H1 (cell line): ENCODE data around the gene DNAJC7. TPM values are rescaled to one million over a fixed set of nuclear protein-coding genes. Genes with fewer than 3 reads are reported as not detected.

Experiments
- CTCF ChIA-PET: fragments of 300-600 bp; sonication (Branson Sonifier 250); formaldehyde crosslinking; loops from one replicate; lab custom pipeline; 2021; ENCODE audit not compliant: partially characterized antibody; lab: Charles Lee
- POLR2A ChIA-PET: fragments of 300-600 bp; sonication (Branson Sonifier 250); formaldehyde crosslinking; loops from one replicate; lab custom pipeline; 2021; ENCODE audit warnings: inconsistent platforms; ENCODE audit not compliant: partially characterized antibody; lab: Charles Lee
- DNase-seq, 2 experiments: peaks; one replicate each; pipeline versions ENCODE4 v3.0.0 to v3.0.0-alpha.2; 2010 to 2022; ENCODE audit warnings: low spot score in 2 of 2, low read depth in 1 of 2, mixed read lengths in 1 of 2
- FAIRE-seq: peaks from 2 replicates; lab custom pipeline; 2011; peaks lifted over from hg19 to GRCh38; lab: Jason Lieb, UNC
- H2AFZ ChIP-seq: 2 replicates; pipeline ENCODE4 v1.8.1; 2012; ENCODE audit warnings: low read length, inconsistent platforms
- H2AK5ac ChIP-seq: 2 replicates; pipeline ENCODE4 v1.6.1; 2013; ENCODE audit warnings: low read depth, low read length
- H2BK120ac ChIP-seq: replicated peaks from 2 replicates; pipeline ENCODE3; 2013; ENCODE audit warnings: low read depth, low read length, inconsistent platforms
- H2BK12ac ChIP-seq: 2 replicates; pipeline ENCODE4 v1.6.1; 2013; ENCODE audit warnings: low read depth, low read length
- H2BK15ac ChIP-seq: 2 replicates; pipeline ENCODE4 v1.6.1; 2013; ENCODE audit warnings: low read length
- H2BK20ac ChIP-seq: 2 replicates; pipeline ENCODE4 v1.6.1; 2013; ENCODE audit warnings: low read length
- H2BK5ac ChIP-seq: 2 replicates; pipeline ENCODE4 v1.6.1; 2013; ENCODE audit warnings: low read depth, low read length
- H3K14ac ChIP-seq: 2 replicates; pipeline ENCODE4 v1.6.1; 2013; ENCODE audit warnings: inconsistent platforms; ENCODE audit not compliant: insufficient read length
- H3K18ac ChIP-seq: 2 replicates; pipeline ENCODE4 v1.6.1; 2013; ENCODE audit warnings: low read length; ENCODE audit errors: extremely low read depth
- H3K23ac ChIP-seq: 2 replicates; pipeline ENCODE4 v1.6.1; 2013; ENCODE audit warnings: inconsistent platforms; ENCODE audit not compliant: insufficient read length
- H3K23me2 ChIP-seq: 2 replicates; pipeline ENCODE4 v1.6.1; 2013; ENCODE audit warnings: low read depth, low read length
- H3K27ac ChIP-seq: 2 replicates; pipeline ENCODE4 v1.6.1; 2011; ENCODE audit warnings: low read depth, low read length, inconsistent platforms
- H3K27me3 ChIP-seq, 4 experiments: replicated peaks in 1 of 4; 1 replicate in 1 of 4; 2 replicates in 3 of 4; pipeline versions ENCODE4 v1.6.1 to v1.8.1; 2011 to 2013; ENCODE audit warnings: low read length in 3 of 4, mild to moderate bottlenecking in 3 of 4, inconsistent platforms in 2 of 4, mixed read lengths in 2 of 4, moderate library complexity in 1 of 4; ENCODE audit not compliant: control insufficient read depth in 3 of 4, insufficient read depth in 3 of 4; ENCODE audit errors: extremely low read depth in 1 of 4
- H3K36me3 ChIP-seq, 4 experiments: 2 replicates each; pipeline versions ENCODE4 v1.6.1 to v1.8.1; 2011 to 2013; ENCODE audit warnings: mild to moderate bottlenecking in 4 of 4, low read length in 3 of 4, moderate library complexity in 2 of 4, control low read depth in 1 of 4, inconsistent platforms in 1 of 4; ENCODE audit not compliant: insufficient read depth in 4 of 4, control insufficient read depth in 2 of 4
- H3K4ac ChIP-seq: replicated peaks from 2 replicates; pipeline ENCODE3; 2013; ENCODE audit warnings: low read length, low read depth, mixed read lengths, inconsistent platforms; ENCODE audit not compliant: insufficient read length
- H3K4me1 ChIP-seq, 4 experiments: replicated peaks in 1 of 4; 1 replicate in 1 of 4; 2 replicates in 3 of 4; pipeline versions ENCODE4 v1.6.1 to v1.8.1; 2011 to 2013; ENCODE audit warnings: low read length in 3 of 4, inconsistent platforms in 2 of 4, mixed read lengths in 1 of 4; ENCODE audit not compliant: insufficient read depth in 4 of 4, control insufficient read depth in 3 of 4
- H3K4me2 ChIP-seq, 2 experiments: 2 replicates each; pipeline versions ENCODE4 v1.6.1 to v1.8.1; 2011 to 2013; ENCODE audit warnings: low read depth in 2 of 2, low read length in 2 of 2, control low read depth in 1 of 2, inconsistent platforms in 1 of 2, mild to moderate bottlenecking in 1 of 2; ENCODE audit not compliant: insufficient read depth in 1 of 2
- H3K4me3 ChIP-seq, 4 experiments: fragments of 200-600, 300-600 bp in 1 of 4; sonication (generic), shearing (Covaris generic), sonication (Bioruptor Twin) in 1 of 4; 2 replicates each; pipeline versions ENCODE4 v1.5.1 to v1.8.1; 2011 to 2016; ENCODE audit warnings: low read length in 4 of 4, low read depth in 3 of 4, control low read depth in 2 of 4, inconsistent platforms in 2 of 4, mild to moderate bottlenecking in 2 of 4, mixed read lengths in 1 of 4, moderate library complexity in 1 of 4; ENCODE audit not compliant: insufficient read depth in 2 of 4; ENCODE audit errors: extremely low read depth in 1 of 4
- H3K56ac ChIP-seq: replicated peaks from 2 replicates; pipeline ENCODE3; 2013; ENCODE audit warnings: low read depth, mild to moderate bottlenecking, mixed read lengths, low read length, inconsistent platforms; ENCODE audit not compliant: insufficient read length
- H3K79me1 ChIP-seq: 2 replicates; pipeline ENCODE4 v1.6.1; 2013; ENCODE audit warnings: low read depth, low read length, control low read depth
- H3K79me2 ChIP-seq, 2 experiments: 2 replicates each; pipeline versions ENCODE4 v1.6.1 to v1.8.1; 2012 to 2013; ENCODE audit warnings: low read length in 2 of 2, mild to moderate bottlenecking in 2 of 2, inconsistent platforms in 1 of 2; ENCODE audit not compliant: insufficient read depth in 2 of 2, control insufficient read depth in 1 of 2
- H3K9ac ChIP-seq, 4 experiments: replicated peaks in 1 of 4; 1 replicate in 1 of 4; 2 replicates in 3 of 4; pipeline versions ENCODE4 v1.6.1 to v1.8.1; 2011 to 2013; ENCODE audit warnings: low read depth in 3 of 4, low read length in 3 of 4, control low read depth in 2 of 4, mild to moderate bottlenecking in 2 of 4, moderate library complexity in 2 of 4, inconsistent platforms in 1 of 4; ENCODE audit errors: extremely low read depth in 1 of 4
- H3K9me3 ChIP-seq, 2 experiments: 2 replicates each; pipeline versions ENCODE4 v1.6.1 to v1.8.1; 2012 to 2013; ENCODE audit warnings: mild to moderate bottlenecking in 2 of 2, moderate library complexity in 2 of 2, control low read depth in 1 of 2, inconsistent platforms in 1 of 2, low read depth in 1 of 2, low read length in 1 of 2, mixed read lengths in 1 of 2; ENCODE audit not compliant: insufficient read depth in 2 of 2
- H4K20me1 ChIP-seq, 2 experiments: replicated peaks in 1 of 2; 2 replicates each; pipeline versions ENCODE3 to v1.8.1; 2011 to 2013; ENCODE audit warnings: inconsistent platforms in 2 of 2, low read length in 2 of 2, mild to moderate bottlenecking in 1 of 2; ENCODE audit not compliant: insufficient read depth in 2 of 2, control insufficient read depth in 1 of 2
- H4K5ac ChIP-seq: 2 replicates; pipeline ENCODE4 v1.6.1; 2013; ENCODE audit warnings: low read length, low read depth, mixed read lengths, inconsistent platforms; ENCODE audit not compliant: insufficient read length
- H4K8ac ChIP-seq: 2 replicates; pipeline ENCODE4 v1.8.0; 2013; ENCODE audit warnings: mild to moderate bottlenecking, moderate library complexity, low read length, inconsistent platforms; ENCODE audit not compliant: insufficient read depth; ENCODE audit errors: extremely low read depth
- H4K91ac ChIP-seq: replicated peaks from 2 replicates; pipeline ENCODE3; 2013; ENCODE audit warnings: low read length, mixed read lengths, inconsistent platforms; ENCODE audit not compliant: insufficient read length
- CBX5 ChIP-seq: fragments of 300-800, 300-1000 bp; sonication (generic); IDR thresholded peaks from 2 replicates; pipeline ENCODE4 v1.7.1; 2016; ENCODE audit warnings: antibody characterized with exemption, low read length, low read depth
- CBX8 ChIP-seq: fragments of 300-800, 300-1000 bp; sonication (generic); IDR thresholded peaks from 2 replicates; pipeline ENCODE4 v1.7.1; 2016; ENCODE audit warnings: low read depth, low read length, borderline replicate concordance
- RAD21 ChIP-seq, 2 experiments: IDR thresholded peaks in 1 of 2; conservative IDR thresholded peaks in 1 of 2; 2 replicates each; pipeline ENCODE4 v1.6.1; 2011; ENCODE audit warnings: low read depth in 2 of 2, low read length in 2 of 2, improper control_type of control experiment in 1 of 2, inconsistent platforms in 1 of 2, mild to moderate bottlenecking in 1 of 2, moderate library complexity in 1 of 2
- SIN3A ChIP-seq, 2 experiments: IDR thresholded peaks in 1 of 2; conservative IDR thresholded peaks in 1 of 2; 2 replicates each; pipeline ENCODE4 v1.6.1; 2011 to 2012; ENCODE audit warnings: low read length in 2 of 2, improper control_type of control experiment in 1 of 2, low read depth in 1 of 2, mild to moderate bottlenecking in 1 of 2
- SIRT6 ChIP-seq: IDR thresholded peaks from one replicate; pipeline ENCODE4 v1.7.1; 2012; ENCODE audit warnings: low read length, inconsistent platforms
- SP1 ChIP-seq: IDR thresholded peaks from 2 replicates; pipeline ENCODE4 v1.6.1; 2011; ENCODE audit warnings: low read depth, low read length
- TEAD4 ChIP-seq: IDR thresholded peaks from 2 replicates; pipeline ENCODE4 v1.6.1; 2012; ENCODE audit warnings: low read depth, low read length, inconsistent platforms, mixed read lengths
- WGBS, 2 experiments: shearing (Covaris generic) in 1 of 2; methylation state at CpG; one replicate each; pipeline versions ENCODE4 v1.1.6 to v1.1.7; 2013 to 2015; ENCODE audit warnings: low lambda C conversion rate in 2 of 2, mixed read lengths in 2 of 2, inconsistent platforms in 1 of 2, low coverage in 1 of 2, missing lambda C conversion rate in 1 of 2; ENCODE audit not compliant: insufficient replicate concordance in 2 of 2, insufficient coverage in 1 of 2, insufficient read length in 1 of 2; ENCODE audit errors: extremely low coverage in 1 of 2, missing lambda C conversion rate in 1 of 2; 5-methylcytosine and 5-hydroxymethylcytosine counted together
- polyA plus RNA-seq, 7 experiments: library from polyadenylated mRNA; depleted of rRNA in 3 of 7; stranded (reverse) in 5 of 7; unstranded in 2 of 7; fragments of >200 nt in 5 of 7; fragments of 200-250 nt in 2 of 7; gene quantifications; 1 replicate in 5 of 7; 2 replicates in 1 of 7; 4 replicates in 1 of 7; pipeline versions ENCODE4 v1.2.1 to v1.2.3, GENCODE V29; 2011 to 2013; ENCODE audit warnings: missing spikeins in 2 of 7, mixed read lengths in 2 of 7
- total RNA-seq: library from RNA; stranded (reverse); fragmentation: NEBNext Ultra II Directional; extraction: Animal tissue kit (Norgen Biotek cat#: 25700); gene quantifications from 2 replicates; pipeline ENCODE4 v1.2.1, GENCODE V29; 2021

DNAJC7 gene
- total and polyA plus RNA-seq, 2 of the 8 experiments (the other 6 are each of a cell fraction or from before 2014, with no cell fraction given): 31.0 to 148 TPM

GRCh38 chr17:42038221-42038973, 21.2 kb upstream of the DNAJC7 start:
- no peaks in the 10 kb centered on the region for H3K79me1 ChIP-seq
- no peaks in the 10 kb centered on the region for H3K79me2 ChIP-seq
- H4K91ac ChIP-seq: no peak overlapping the region
- TF ChIP-seq TEAD4: 0 out of 2 replicates have a peak, but pooled peaks have one; percentile 16
- no peak for TF ChIP-seq CBX8
- no peak for TF ChIP-seq CBX5
- TF ChIP-seq SIRT6: no peak
- TF ChIP-seq SP1: no peak
- no peak for TF ChIP-seq SIN3A (conservative IDR thresholded peaks at IDR 0.05 in 1 of 2, IDR thresholded peaks at IDR 0.05 in 1 of 2; ENCODE audit: low read depth in 1 of 2, low read length in 2 of 2)
- no peak for TF ChIP-seq RAD21 (IDR thresholded peaks at IDR 0.05 in 1 of 2, conservative IDR thresholded peaks at IDR 0.05 in 1 of 2; ENCODE audit: low read depth in 2 of 2, low read length in 2 of 2)
- WGBS, 2 experiments: 80% methylated on average over 5 of the region's 5 CpGs; no CpG with 5 or more reads in 1 of the 2 experiments
- no peak overlapping the region for H2AK5ac ChIP-seq
- H3K9me3 ChIP-seq: no peaks in the 10 kb centered on the region
- no peak overlapping the region for H3K4ac ChIP-seq
- no peak overlapping the region for H2BK120ac ChIP-seq
- H3K36me3 ChIP-seq: no peaks in the 10 kb centered on the region
- H2BK15ac ChIP-seq: no peak overlapping the region
- CTCF ChIA-PET: interaction anchor here (0.9 to 38.8 kb wide), 4 partner anchors 11 to 68 kb away, joined by 3 to 1084 read pairs (median 104); partner anchors contain the start of genes DHX58, HSPB9, KAT2A and ZNF385C
- no peak overlapping the region; the same call in 1 of the 2 replicates for H2BK12ac ChIP-seq
- no peak overlapping the region for H4K5ac ChIP-seq
- H2AFZ ChIP-seq: no peak overlapping the region
- no peak overlapping the region for H3K14ac ChIP-seq
- no peaks in the 10 kb centered on the region for H3K27me3 ChIP-seq
- FAIRE-seq (no peak), DNase-seq (no peak)
- no peak overlapping the region for H4K8ac ChIP-seq
- H2BK20ac ChIP-seq: no peak overlapping the region
- no peak overlapping the region for H3K23ac ChIP-seq
- H3K27ac ChIP-seq: no peak overlapping the region
- no peaks in the 10 kb centered on the region for H4K20me1 ChIP-seq
- no peak overlapping the region for H3K18ac ChIP-seq
- no peak overlapping the region for H3K56ac ChIP-seq
- POLR2A ChIA-PET: interaction anchor here (0.6 to 3.4 kb wide), 5 partner anchors 9 to 564 kb away, joined by 3 to 21 read pairs (median 4); partner anchors contain the start of gene DNAJC7
- H2BK5ac ChIP-seq: no peak overlapping the region
- peaks cover 0 to 6% (median 2%) of the 10 kb centered on the region in 4 experiments; a peak in 1 of 7 replicates for H3K4me1 ChIP-seq
- no peak overlapping the region for H3K4me2 ChIP-seq
- no peak overlapping the region for H3K4me3 ChIP-seq
- no peak overlapping the region for H3K9ac ChIP-seq
- H3K23me2 ChIP-seq: no peaks in the 10 kb centered on the region
